Middle frontal gyrus (tissue), 1 donor: ENCODE data around the gene TMEM191C.
"Not testable (repeated sequence)": the region's sequence is repeated elsewhere in the genome, so short reads cannot be mapped to it uniquely, and the experiment has no call there.

Experiments
- DNase-seq: peaks from one replicate; pipeline ENCODE4 v3.0.0-alpha.2; 2015; ENCODE audit warnings: low spot score; ENCODE audit errors: extremely low spot score

The TMEM191C gene

GRCh38 chr22:21472984-21473383, 5.8 kb downstream of the TMEM191C start:
- DNase-seq = not testable (repeated sequence)

DNA sequence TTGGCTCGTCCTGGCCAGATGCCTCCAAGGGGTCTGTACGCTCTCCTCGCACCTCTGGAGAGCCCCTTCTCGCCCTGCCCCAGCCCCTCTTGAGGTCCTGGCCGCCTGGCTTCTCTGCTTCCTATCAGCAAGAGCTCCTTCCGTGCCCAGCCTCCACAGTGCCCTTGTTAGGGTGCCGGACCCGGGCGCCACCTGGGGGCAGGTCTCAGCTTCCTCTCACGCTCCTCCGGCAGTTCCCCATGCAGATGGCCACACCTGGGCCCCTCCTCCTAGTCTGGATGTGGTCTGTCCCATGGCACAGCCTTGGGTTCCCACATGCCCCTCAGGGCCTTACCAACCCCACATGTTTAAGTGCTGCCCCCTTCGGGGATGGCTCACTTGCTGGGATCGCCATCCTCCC, 6.5 kb downstream of the TMEM191C start:
- DNase-seq = not testable (repeated sequence)

DNA sequence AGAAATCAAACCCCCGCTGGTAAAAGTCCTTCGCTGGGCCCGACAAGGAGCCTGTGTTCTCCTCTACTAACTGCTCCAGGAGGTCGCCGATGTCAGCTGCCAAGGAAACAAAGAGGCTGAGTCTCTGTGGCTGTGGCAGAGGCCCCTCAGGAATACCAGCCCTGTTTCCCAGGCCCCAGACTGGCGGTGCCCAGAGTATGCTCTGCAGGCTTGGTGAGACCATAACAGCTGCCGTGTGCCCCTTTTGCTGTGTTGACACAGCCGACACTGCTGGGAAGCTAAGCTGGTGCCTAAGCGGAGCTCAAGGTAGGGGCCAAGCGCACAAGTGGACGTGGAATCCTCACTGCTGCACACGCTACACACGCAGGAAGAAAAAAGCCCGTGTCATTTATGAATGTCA, 16.9 kb downstream of the TMEM191C start:
- not testable (repeated sequence) for DNase-seq

GRCh38 chr22:21487723-21488122, 20.5 kb downstream of the TMEM191C start:
- DNase-seq = not testable (repeated sequence)

- not testable (repeated sequence) for DNase-seq
These were observed 22.0 kb downstream of the TMEM191C start for GRCh38 chr22:21489149-21489680.

DNA sequence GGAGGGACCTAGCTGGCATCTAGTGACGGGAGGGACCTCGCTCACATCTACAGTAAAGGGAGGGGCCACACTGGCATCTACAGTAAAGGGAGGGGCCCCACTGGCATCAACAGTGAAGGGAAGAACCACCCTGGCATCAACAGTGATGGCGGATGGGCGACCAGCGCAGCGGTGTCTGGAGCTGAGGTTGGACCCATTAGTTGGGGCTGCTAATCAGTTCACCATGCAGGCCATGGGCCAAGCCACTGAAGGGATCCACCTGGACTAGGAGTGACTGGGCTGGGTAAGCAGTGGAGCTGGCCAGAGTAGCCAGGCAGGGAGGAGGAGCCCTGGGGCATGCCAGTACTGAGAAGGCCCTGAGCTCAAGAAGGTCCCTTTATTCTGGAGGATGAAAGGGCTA, 23.4 kb downstream of the TMEM191C start:
- DNase-seq = not testable (repeated sequence)

DNA sequence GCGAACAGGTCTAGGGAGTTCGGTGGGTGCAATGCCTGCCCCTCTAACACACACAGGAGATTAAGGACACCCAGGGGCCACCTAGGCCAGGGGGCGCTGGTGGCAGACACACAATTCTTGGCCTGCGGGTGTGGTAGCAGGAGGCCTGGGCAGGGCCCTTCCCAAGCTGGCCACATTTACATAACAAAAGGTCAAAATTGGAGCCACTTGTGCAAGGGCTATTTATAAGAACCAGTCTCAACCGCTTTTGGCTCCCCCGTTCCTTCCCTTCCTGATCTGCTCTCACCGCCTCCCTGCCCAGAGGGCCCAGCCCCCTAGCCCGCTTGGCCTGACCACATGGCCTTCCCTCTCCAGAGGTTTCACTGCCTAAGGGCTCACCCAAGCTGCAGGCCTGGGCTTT, 25.1 kb downstream of the TMEM191C start:
- not testable (repeated sequence) for DNase-seq

GRCh38 chr22:21493789-21494782, 26.9 kb downstream of the TMEM191C start:
- DNase-seq = not testable (repeated sequence)

DNA sequence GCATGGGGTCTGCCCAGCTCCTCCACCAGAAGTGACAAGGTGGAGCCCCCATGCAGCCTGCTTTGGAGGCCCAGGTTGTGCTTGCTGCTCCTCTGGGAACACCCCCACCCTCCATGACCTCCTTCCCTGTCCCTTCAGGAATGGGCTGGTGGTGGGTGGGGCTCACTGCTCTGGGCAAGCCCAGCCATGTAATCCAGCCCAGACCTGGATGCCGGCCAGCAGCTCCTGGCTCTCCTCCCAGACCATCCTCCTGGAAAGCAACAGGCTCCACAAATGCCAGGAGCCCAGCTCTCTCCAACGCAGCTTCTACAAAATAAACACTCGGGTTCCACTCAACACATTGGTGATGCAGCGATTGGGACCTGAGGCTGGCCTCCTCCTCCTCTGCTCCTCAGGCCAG, 30.8 kb downstream of the TMEM191C start:
- not testable (repeated sequence) for DNase-seq

DNA sequence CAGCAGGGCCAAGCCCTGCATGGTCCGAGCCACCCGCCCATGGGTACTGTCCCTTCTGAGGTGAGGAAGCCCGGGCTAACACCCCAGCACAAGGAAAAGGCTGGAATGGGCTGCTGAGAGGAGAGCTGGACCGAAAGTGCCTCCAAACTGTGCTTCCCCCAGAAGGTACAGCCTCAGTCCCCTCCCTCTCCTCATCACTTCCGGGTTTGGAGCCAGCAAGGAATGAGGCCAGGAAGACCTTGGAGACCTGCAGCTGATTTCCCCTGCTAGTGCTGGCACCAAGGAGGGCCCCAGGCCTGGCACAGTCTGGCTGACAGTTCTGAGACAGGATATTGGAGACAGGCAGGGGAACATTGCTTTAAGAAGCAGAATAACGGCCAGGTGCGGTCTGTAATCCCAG, 31.3 kb downstream of the TMEM191C start:
- DNase-seq = not testable (repeated sequence)

DNA sequence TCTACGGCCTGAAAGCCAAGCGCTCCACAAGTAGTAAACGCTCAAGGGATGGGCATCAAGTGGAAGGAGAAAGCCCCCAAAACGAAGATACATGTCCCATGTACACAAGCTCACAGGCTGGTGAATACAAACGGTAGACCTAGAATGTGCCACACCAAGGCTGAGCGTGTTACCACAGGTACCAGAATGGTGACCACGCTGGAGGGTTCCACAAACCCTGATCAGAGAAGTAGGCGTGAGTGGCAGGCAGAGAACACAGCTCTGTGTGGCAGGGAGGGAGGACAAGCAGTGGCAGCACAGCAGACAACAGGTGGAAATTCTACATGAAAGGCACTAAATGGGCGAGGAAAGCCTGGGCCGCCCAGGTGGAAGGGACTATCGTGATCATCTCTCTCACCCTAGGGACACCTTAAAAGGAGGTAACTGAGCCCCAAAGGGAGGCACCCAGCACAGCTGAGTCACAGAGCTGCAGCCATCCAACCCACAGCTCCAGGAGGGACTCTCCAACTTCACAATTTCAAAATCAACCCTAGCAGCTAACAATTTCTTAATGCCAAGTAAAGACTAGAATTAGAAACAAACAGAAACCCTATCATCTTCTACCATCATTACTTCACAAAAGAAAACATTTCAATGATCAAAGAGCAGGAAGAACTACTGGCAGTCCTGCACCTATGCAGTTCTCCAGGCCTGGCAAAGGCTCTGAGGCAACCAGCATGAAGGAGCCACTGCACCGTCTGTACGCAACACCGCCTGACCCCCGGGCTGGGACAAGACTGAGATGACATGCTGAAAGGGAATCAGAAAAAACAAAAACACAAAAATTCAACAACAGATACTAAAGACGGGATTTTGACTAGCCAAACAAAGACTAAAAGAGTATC, 32.7 kb downstream of the TMEM191C start:
- DNase-seq = not testable (repeated sequence)

GRCh38 chr22:21510397-21510796, 43.2 kb downstream of the TMEM191C start:
- DNase-seq = not testable (repeated sequence)

GRCh38 chr22:21512022-21512421, 44.8 kb downstream of the TMEM191C start:
- DNase-seq = not testable (repeated sequence)

GRCh38 chr22:21514117-21514516, 46.9 kb downstream of the TMEM191C start:
- DNase-seq = not testable (repeated sequence)

DNA sequence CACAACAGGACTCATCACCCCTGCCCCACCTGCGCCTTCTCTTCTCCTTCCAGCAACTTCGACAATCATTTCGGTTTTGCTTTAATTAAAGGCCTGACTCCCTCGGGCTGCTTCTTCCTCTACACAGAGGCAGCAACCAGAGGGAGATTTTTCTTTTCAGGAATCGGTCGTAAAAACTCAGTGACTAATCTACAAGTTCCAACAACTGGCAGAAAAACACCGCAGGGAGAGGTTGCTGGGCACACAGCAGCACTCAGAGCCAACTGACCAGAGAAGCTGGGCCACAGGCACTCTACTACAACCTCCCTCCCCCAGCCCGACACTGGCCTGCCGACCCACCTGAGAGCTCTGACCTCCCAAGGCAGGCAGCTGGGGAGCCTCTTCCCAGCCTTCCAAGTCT, 48.0 kb downstream of the TMEM191C start:
- DNase-seq = not testable (repeated sequence)

DNA sequence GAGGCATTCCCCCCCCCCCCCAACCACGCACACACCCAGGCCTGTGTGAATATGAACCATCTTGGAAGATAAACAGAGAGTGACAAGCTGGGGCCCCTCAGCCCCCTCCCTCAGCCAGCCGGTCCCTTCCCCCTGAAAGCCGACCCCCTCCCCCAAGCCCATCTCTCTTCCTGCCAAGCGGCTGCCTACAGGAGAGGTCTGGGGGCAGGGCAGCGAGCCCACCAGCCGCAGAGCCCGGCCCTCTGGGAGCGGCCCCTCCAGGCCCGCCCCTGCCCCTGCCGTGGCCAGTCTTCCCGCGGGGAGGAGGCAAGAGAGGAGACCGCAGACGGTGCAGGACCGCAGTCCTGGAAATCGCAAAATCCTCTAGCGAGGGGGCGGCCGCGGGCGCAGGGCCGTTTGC, 49.3 kb downstream of the TMEM191C start:
- not testable (repeated sequence) for DNase-seq

DNA sequence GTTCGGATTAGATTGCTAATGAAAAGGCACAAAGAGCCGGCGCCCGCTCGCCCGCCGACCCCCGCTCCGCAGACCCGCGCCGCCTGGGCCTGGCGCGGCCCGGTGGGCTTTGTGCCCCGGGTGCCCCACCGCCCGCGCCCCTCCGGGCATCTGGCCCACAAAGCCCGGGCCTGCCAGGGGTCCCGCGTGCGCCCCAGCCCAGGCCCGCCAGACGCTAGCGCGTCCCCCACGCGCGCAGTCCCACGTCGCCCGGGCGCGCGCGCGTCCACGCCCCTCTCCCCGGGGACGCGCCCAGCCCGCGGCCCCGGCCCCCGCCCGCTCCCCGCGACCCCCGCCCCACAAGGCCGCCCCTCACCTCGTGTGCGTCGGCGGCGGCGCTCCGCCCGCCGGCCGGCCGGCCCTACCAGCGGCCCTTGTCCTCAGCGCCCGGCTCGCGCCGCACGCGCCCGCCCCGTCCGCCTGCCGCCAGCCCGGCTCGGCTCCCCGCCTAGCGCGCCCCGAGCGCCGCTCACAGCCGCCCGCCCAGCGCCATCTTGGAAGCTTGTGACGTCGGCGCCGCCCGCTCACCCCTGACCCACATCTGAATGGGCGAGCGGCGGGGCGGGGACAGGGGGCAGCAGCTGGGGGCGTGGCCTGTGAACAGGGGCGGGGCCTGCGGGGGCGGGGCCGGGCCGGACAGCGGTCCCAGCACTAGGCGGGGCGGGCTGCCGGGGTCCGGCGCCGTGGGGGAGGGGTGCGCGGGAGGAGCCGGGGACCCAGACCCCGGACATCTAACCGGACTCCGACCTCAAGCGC, 50.0 kb downstream of the TMEM191C start:
- DNase-seq = not testable (repeated sequence)
